A673 (cell line): Measurements from ENCODE around the gene ZNF366.

Experiments
- EZH2 ChIP-seq: fragments of 200-600 bp; sonication (generic); IDR thresholded peaks from 2 replicates; pipeline ENCODE4 v1.6.1; 2017; ENCODE audit warnings: borderline replicate concordance, low read depth, mild to moderate bottlenecking, mixed read lengths, antibody characterized with exemption, low read length; ENCODE audit not compliant: poor library complexity, severe bottlenecking
- TF ChIP-seq, protein P1 (sequence below): fragments of 300-800, 200-600 bp; sonication (generic); conservative IDR thresholded peaks from 2 replicates; pipeline ENCODE4 v1.5.1; 2017; ENCODE audit warnings: low read depth, mild to moderate bottlenecking, antibody characterized with exemption, low read length, moderate library complexity, mixed read lengths

- TF ChIP-seq, protein P1, sequence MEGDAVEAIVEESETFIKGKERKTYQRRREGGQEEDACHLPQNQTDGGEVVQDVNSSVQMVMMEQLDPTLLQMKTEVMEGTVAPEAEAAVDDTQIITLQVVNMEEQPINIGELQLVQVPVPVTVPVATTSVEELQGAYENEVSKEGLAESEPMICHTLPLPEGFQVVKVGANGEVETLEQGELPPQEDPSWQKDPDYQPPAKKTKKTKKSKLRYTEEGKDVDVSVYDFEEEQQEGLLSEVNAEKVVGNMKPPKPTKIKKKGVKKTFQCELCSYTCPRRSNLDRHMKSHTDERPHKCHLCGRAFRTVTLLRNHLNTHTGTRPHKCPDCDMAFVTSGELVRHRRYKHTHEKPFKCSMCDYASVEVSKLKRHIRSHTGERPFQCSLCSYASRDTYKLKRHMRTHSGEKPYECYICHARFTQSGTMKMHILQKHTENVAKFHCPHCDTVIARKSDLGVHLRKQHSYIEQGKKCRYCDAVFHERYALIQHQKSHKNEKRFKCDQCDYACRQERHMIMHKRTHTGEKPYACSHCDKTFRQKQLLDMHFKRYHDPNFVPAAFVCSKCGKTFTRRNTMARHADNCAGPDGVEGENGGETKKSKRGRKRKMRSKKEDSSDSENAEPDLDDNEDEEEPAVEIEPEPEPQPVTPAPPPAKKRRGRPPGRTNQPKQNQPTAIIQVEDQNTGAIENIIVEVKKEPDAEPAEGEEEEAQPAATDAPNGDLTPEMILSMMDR, result no peak
- no peak for TF ChIP-seq EZH2
These were observed 61.2 kb downstream of the ZNF366 start for GRCh38 chr5:72445969-72446368.
